Fibroblast of mammary gland (primary cell): ENCODE measurements around the gene PNLIPRP1.

Source experiments
- DNase-seq: peaks from one replicate; pipeline ENCODE4 v3.0.0-alpha.2; 2010; ENCODE audit warnings: low read depth
- H3K4me3 ChIP-seq: 2 replicates; pipeline ENCODE4 v1.5.1; 2011; ENCODE audit warnings: low read depth, mild to moderate bottlenecking, low read length, moderate library complexity; ENCODE audit not compliant: control insufficient read depth
- TF ChIP-seq, protein P1 (sequence below): conservative IDR thresholded peaks from 2 replicates; pipeline ENCODE4 v1.5.1; 2011; ENCODE audit warnings: low read depth, low read length, inconsistent platforms; ENCODE audit not compliant: control insufficient read depth, insufficient read depth

PNLIPRP1 gene

DNA sequence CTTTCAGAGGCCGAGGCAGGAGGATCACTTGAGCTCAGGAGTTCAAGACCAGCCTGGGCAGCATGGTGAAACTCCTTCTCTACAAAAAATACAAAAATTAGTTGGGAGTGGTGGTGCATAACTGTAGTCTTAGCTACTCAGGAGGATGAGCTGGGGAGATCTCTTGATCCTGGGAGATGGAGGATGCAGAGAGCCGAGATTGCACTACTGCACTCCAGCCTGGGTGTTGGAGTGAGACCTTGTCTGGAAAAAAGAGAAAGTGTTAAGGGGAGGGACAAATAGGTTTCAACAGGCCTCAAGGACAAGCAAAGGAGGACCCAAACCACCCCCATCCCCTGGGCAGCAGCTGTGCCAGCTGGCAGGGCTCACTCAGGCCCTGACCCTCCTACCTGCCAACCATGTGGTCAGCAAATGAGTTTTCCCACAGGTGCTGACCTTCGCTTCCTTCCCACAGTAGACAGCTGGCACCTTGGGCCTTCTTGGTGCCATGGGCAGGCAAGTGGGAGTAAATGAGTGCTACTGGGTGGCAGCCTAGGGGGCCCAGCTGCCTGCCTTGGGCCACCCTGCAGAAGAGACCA, 24.5 kb downstream of the PNLIPRP1 start:
- DNase-seq = no peak
- TF ChIP-seq, protein P1, sequence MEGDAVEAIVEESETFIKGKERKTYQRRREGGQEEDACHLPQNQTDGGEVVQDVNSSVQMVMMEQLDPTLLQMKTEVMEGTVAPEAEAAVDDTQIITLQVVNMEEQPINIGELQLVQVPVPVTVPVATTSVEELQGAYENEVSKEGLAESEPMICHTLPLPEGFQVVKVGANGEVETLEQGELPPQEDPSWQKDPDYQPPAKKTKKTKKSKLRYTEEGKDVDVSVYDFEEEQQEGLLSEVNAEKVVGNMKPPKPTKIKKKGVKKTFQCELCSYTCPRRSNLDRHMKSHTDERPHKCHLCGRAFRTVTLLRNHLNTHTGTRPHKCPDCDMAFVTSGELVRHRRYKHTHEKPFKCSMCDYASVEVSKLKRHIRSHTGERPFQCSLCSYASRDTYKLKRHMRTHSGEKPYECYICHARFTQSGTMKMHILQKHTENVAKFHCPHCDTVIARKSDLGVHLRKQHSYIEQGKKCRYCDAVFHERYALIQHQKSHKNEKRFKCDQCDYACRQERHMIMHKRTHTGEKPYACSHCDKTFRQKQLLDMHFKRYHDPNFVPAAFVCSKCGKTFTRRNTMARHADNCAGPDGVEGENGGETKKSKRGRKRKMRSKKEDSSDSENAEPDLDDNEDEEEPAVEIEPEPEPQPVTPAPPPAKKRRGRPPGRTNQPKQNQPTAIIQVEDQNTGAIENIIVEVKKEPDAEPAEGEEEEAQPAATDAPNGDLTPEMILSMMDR = no peak
- H3K4me3 ChIP-seq = no peak overlapping the region

DNA sequence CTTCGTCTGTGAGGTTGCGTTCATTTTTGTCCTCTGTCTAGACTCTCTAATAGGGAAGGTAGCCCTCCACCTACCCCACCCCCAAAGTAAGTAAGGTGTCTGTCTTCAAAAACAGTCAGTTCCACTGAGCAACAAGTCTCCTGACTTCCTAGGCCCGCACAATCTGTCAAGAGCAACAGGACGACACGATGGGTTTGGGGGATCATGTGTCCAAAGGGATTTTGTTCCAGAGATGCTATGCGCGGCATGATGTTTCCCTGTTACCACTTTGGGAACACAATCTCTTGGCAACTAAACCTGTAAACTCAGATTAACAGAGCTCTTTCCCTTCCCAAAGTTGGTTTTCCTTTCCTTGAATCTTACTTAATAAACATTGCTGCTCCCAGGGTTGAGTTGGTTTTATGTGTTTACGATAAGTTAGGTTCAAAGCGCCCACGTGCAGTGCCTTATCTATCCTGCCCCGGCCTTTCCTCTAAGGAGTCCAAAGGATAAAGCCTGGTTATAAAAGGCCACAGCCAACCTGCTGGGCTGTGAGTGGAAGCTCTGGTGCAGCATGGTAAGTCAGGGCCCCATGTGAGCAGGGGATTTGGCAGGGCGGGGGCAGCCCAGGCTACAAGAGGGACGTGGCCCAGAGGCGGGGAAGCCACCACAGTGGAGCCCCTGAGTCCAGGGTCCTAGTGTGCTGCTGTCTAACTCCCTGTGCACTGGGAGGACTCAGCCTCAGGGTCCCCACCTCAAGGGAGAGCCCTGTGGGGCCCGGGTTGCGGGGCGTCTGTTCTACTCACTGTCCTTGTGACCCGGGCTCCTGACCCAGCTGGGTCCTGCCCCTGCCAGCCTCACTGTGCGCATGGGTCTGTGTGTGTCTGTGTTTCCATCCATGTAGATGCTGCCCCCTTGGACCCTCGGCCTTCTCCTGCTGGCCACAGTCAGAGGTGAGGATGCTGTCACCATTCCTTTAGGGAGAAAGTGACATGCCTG, 30.0 kb downstream of the PNLIPRP1 start, which contains the start of gene PNLIPRP2:
PNLIPRP2 (plus strand) TSS at position 531 of the 978 bp plus-strand sequence.
- no peak within 1 kb of the TSS for H3K4me3 ChIP-seq
- TF ChIP-seq, protein P1 = no peak
- no peak for DNase-seq

DNA sequence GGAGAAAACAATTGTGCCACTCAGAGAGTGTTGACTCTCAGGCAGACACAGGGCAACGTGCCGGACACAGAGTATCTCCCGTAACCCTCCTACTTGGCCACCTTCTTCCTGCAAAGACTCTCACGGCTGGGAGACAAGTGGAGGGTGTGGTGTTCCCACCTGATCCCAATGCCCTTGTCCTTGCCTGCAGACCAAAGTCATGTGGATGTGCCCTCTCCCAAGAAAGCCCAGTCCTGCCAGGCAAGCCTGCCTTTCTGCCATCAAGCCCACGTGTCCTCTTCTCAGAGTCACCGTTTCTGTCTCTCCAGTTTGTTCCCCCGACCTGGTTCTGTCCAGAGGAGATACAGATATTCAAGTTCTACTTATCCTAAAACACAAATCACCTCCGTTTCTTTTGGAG, 30.7 kb downstream of the PNLIPRP1 start:
- H3K4me3 ChIP-seq = no peak overlapping the region
- DNase-seq = no peak
- TF ChIP-seq, protein P1 = no peak

DNA sequence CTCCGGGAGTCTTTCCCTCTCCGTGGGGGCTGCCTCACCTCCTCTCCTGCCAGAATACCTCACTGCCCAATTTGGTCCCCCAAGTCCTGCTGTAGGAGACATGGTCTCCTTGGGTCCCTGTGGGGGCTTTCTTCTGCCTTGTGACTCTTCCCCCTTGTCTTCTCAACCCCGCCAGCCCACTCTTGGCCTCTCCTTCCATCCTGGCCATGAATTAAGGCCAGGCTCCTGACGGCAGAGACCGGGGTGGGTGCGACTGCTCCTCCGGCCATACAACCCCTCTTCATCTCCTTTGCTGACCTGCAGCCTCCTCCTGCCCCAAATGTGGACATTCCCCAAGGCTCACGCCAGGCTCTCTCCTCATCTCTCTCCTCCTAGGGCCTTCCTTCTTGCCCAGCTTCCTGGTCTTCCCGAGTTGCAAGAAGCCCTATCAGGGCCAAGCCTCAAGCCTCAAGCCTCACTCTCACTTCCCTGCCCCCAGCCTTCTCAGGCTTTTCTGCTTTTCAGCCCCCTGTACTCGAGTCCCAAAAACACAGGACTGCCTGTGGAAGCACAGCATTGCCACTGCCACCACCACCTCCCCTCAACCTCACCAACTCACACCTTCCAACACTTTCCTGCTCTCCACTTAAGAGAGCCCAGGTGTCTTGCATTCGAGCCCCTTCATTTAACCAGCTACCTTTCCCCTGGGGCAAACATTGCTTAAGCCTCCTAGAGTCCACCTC, 31.3 kb downstream of the PNLIPRP1 start:
- DNase-seq = no peak
- TF ChIP-seq, protein P1 = no peak
- no peak overlapping the region for H3K4me3 ChIP-seq

DNA sequence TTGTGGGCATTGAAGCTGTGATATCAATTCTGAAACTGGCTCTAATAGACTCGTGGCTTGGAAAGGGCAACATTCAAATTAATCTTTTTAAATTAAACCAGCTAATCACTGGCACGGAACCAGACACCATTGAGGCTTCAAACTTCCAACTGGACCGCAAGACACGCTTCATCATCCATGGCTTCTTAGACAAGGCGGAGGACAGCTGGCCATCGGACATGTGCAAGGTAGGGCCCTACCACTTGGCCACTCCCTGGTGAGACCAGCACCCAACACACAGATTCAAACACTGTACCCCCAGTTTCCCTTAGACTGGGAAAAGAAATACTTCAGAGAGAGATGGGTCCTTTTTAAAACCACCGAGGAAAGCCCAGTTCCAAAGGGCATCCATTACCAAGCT, 35.1 kb downstream of the PNLIPRP1 start:
- DNase-seq = no peak
- TF ChIP-seq, protein P1 = no peak
- no peak overlapping the region for H3K4me3 ChIP-seq

DNA sequence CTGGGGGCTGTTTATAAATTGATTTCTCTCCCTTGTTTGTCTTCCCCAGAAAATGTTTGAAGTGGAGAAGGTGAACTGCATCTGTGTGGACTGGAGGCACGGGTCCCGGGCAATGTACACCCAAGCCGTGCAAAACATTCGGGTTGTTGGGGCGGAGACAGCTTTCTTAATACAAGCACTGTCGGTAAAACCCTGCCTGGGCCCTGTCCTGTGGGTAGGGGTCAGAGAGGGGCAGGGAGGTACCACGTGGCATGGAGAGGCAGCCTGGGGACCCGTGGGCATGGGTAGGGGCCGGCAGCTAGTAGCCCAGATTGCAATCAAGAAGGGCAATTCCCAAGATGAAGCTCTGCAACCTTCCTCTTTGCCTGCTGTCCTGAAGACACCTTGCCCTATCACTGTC, 36.1 kb downstream of the PNLIPRP1 start:
- H3K4me3 ChIP-seq = no peak overlapping the region
- no peak for DNase-seq
- TF ChIP-seq, protein P1 = no peak
